Ishikawa (cell line): Measurements from ENCODE around the gene SLC13A4.

Source experiments
- FOXM1 ChIP-seq: IDR thresholded peaks from 2 replicates; pipeline ENCODE4 v1.6.1; 2012; ENCODE audit warnings: low read depth, borderline replicate concordance
- RAD21 ChIP-seq: IDR thresholded peaks from 2 replicates; pipeline ENCODE4 v1.6.1; 2012; ENCODE audit warnings: low read depth
- REST ChIP-seq: IDR thresholded peaks from 2 replicates; pipeline ENCODE4 v1.6.1; 2012; ENCODE audit warnings: low read depth, mild to moderate bottlenecking

GRCh38 chr7:135774284-135774683 lies 46.3 kb upstream of the SLC13A4 start:
- TF ChIP-seq RAD21 (no peak), REST (no peak), FOXM1 (no peak)
